Vagina (tissue), 2 donors: ENCODE measurements around the gene RBM20. TPM values are rescaled to one million over a fixed set of nuclear protein-coding genes. Genes with fewer than 3 reads are reported as not detected.
A peak's percentile ranks its signal among the peaks of the same experiment; 100 is the strongest.

Experiments
- DNase-seq, 2 donors: peaks; one replicate each; pipeline ENCODE4 v3.0.0-alpha.2; 2017; ENCODE audit errors: extremely low spot score in 2 of 2
- H3K27ac ChIP-seq: fragments of 200-600 bp; sonication (generic); one replicate; pipeline ENCODE4 v1.5.1; 2019
- H3K27me3 ChIP-seq: fragments of 200-600 bp; sonication (generic); one replicate; pipeline ENCODE4 v1.5.1; 2019
- H3K36me3 ChIP-seq, 2 donors: fragments of 200-600 bp; sonication (generic); one replicate each; pipeline ENCODE4 v1.5.1; 2017 to 2019
- H3K4me1 ChIP-seq: fragments of 200-600 bp; sonication (generic); one replicate; pipeline ENCODE4 v1.5.1; 2019
- H3K4me3 ChIP-seq, 2 donors: fragments of 200-600 bp; sonication (generic); 1 replicate in 1 of 2; 2 replicates in 1 of 2; pipeline ENCODE4 v1.5.1; 2016 to 2019
- H3K9me3 ChIP-seq: fragments of 200-600 bp; sonication (generic); one replicate; pipeline ENCODE4 v1.5.1; 2019
- CTCF ChIP-seq, 3 experiments: fragments of 450-650 bp in 2 of 3; fragments of 200-600 bp in 1 of 3; sonication (generic) in 1 of 3; IDR thresholded peaks; one replicate each; pipeline ENCODE4 v1.5.1; 2017 to 2019; ENCODE audit warnings: antibody characterized with exemption in 3 of 3, mild to moderate bottlenecking in 2 of 3, moderate library complexity in 2 of 3
- POLR2A ChIP-seq, 2 donors: fragments of 450-650 bp; IDR thresholded peaks; one replicate each; pipeline ENCODE4 v1.6.1; 2017; ENCODE audit warnings: antibody characterized with exemption in 2 of 2, mild to moderate bottlenecking in 2 of 2, moderate library complexity in 2 of 2
- POLR2AphosphoS5 ChIP-seq, 2 donors: sonication (generic); formaldehyde crosslinking; IDR thresholded peaks; one replicate each; pipeline ENCODE4 v1.9.0; 2017; ENCODE audit warnings: antibody characterized with exemption in 2 of 2, mild to moderate bottlenecking in 2 of 2, low read depth in 1 of 2; ENCODE audit not compliant: insufficient read depth in 1 of 2
- intact Hi-C: fragments of 100-400 bp; cut with DNase I; formaldehyde crosslinking; loops from one replicate; pipeline ENCODE4 v1.15.1; 2023
- total RNA-seq: library from RNA; depleted of rRNA; stranded (reverse); fragments of >200 nt; gene quantifications from one replicate; pipeline ENCODE4 v1.2.3, GENCODE V29; 2016

Gene RBM20
- total RNA-seq, 1 donor from 2014 or later = 5.2 TPM

DNA sequence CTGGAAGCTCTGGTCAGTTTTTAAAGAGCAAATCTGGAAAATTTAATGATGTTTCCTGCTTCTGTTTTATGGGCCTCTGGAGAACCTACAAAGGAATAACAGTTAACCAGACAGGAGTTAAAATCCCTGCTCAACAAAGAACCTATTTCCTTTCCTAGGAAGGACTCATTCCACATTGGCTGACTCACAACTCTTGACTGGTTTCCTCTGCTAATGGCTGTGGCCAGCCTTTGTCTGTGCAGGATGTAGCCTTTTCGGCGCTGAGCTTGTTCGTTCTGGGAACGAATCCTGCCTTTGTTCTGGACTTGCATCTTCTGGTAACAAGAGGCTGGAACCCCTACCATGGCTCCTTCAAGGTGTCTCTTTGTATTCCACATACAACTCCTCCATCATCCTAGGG, 114.8 kb downstream of the RBM20 start:
- no peak for DNase-seq
- Histone ChIP-seq H3K36me3 (no peaks in the 10 kb centered on the region), H3K4me1 (peaks cover 9% of the 10 kb centered on the region), H3K9me3 (no peaks in the 10 kb centered on the region), H3K27me3 (no peaks in the 10 kb centered on the region), H3K4me3 (no peak overlapping the region), H3K27ac (no peak overlapping the region)
- intact Hi-C loops = no loop called here
- TF ChIP-seq CTCF (IDR thresholded peaks at IDR 0.05) (no peak), POLR2AphosphoS5 (IDR thresholded peaks at IDR 0.05; ENCODE audit: insufficient read depth in 1 of 2, low read depth in 1 of 2) (peak in 1 of 2 donors; percentile 77), POLR2A (IDR thresholded peaks at IDR 0.05) (no peak)

GRCh38 chr10:110759523-110759922, 115.4 kb downstream of the RBM20 start:
- Histone ChIP-seq H3K4me1 (peaks cover 9% of the 10 kb centered on the region), H3K9me3 (no peaks in the 10 kb centered on the region), H3K27me3 (no peaks in the 10 kb centered on the region), H3K36me3 (no peaks in the 10 kb centered on the region), H3K27ac (peak overlapping the region; percentile 27), H3K4me3 (no peak overlapping the region)
- intact Hi-C loops = no loop called here
- TF ChIP-seq POLR2A (IDR thresholded peaks at IDR 0.05) (no peak), POLR2AphosphoS5 (IDR thresholded peaks at IDR 0.05; ENCODE audit: insufficient read depth in 1 of 2, low read depth in 1 of 2) (no peak), CTCF (IDR thresholded peaks at IDR 0.05) (no peak)
- no peak for DNase-seq

- intact Hi-C loops = no loop called here
- peaks cover 9% of the 10 kb centered on the region for H3K4me1 ChIP-seq
- no peak for DNase-seq
These were observed 118.1 kb downstream of the RBM20 start for GRCh38 chr10:110762109-110762848.

GRCh38 chr10:110762849-110763211, 118.7 kb downstream of the RBM20 start:
- no peak for DNase-seq
- H3K4me1 ChIP-seq = peaks cover 9% of the 10 kb centered on the region
- intact Hi-C loops = no loop called here
- H3K36me3 ChIP-seq = no peaks in the 10 kb centered on the region
- H3K27me3 ChIP-seq = no peaks in the 10 kb centered on the region
- no peak for TF ChIP-seq POLR2AphosphoS5 (IDR thresholded peaks at IDR 0.05; ENCODE audit: insufficient read depth in 1 of 2, low read depth in 1 of 2)
- TF ChIP-seq POLR2A (IDR thresholded peaks at IDR 0.05) = no peak
- TF ChIP-seq CTCF (IDR thresholded peaks at IDR 0.05) = no peak
- no peaks in the 10 kb centered on the region for H3K9me3 ChIP-seq
- no peak overlapping the region for H3K27ac ChIP-seq
- no peak overlapping the region for H3K4me3 ChIP-seq

More at GRCh38 chr10:110762109-110762848, 118.1 kb downstream of the RBM20 start:
- H3K9me3 ChIP-seq = no peaks in the 10 kb centered on the region
- TF ChIP-seq CTCF (IDR thresholded peaks at IDR 0.05) (no peak), POLR2AphosphoS5 (IDR thresholded peaks at IDR 0.05; ENCODE audit: insufficient read depth in 1 of 2, low read depth in 1 of 2) (no peak), POLR2A (IDR thresholded peaks at IDR 0.05) (no peak)
- H3K27me3 ChIP-seq = no peaks in the 10 kb centered on the region
- H3K27ac ChIP-seq = no peak overlapping the region
- H3K4me3 ChIP-seq = no peak overlapping the region
- H3K36me3 ChIP-seq = no peaks in the 10 kb centered on the region

- intact Hi-C loops = no loop called here
- no peak for DNase-seq
- H3K4me3 ChIP-seq = no peak overlapping the region
- TF ChIP-seq POLR2AphosphoS5 (IDR thresholded peaks at IDR 0.05; ENCODE audit: insufficient read depth in 1 of 2, low read depth in 1 of 2) (no peak), CTCF (IDR thresholded peaks at IDR 0.05) (no peak), POLR2A (IDR thresholded peaks at IDR 0.05) (no peak)
- H3K27me3 ChIP-seq = no peaks in the 10 kb centered on the region
- peaks cover 6% of the 10 kb centered on the region for H3K4me1 ChIP-seq
- H3K36me3 ChIP-seq = no peaks in the 10 kb centered on the region
- H3K27ac ChIP-seq = no peak overlapping the region
- no peaks in the 10 kb centered on the region for H3K9me3 ChIP-seq
These were observed 120.2 kb downstream of the RBM20 start for GRCh38 chr10:110764378-110764777.
